ENCODE measurements around the gene NEDD9. TPM values are rescaled to one million over a fixed set of nuclear protein-coding genes. Genes with fewer than 3 reads are reported as not detected.

The NEDD9 gene
- polyA plus RNA-seq, 3 donors = 18.2 to 35.9 (median 33.0) TPM

- Histone ChIP-seq H3K79me2 (ENCODE audit: insufficient read depth, low read length) (no peaks in the 10 kb centered on the region), H2AFZ (ENCODE audit: insufficient read depth, low read depth, low read length, poor library complexity, severe bottlenecking) (no peak overlapping the region), H3K9ac (ENCODE audit: insufficient read depth, low read length, poor library complexity, severe bottlenecking) (no peak overlapping the region), H3K4me3 (replicated peaks in 1 of 3; ENCODE audit: low read depth in 2 of 3, low read length in 3 of 3) (no peak overlapping the region), H3K27ac (ENCODE audit: low read depth in 1 of 2, low read length in 2 of 2) (no peak overlapping the region), H3K9me3 (replicated peaks in 1 of 2; ENCODE audit: control insufficient read depth in 1 of 2, insufficient read depth in 1 of 2, low read length in 2 of 2) (no peaks in the 10 kb centered on the region), H3K4me1 (ENCODE audit: control insufficient read depth in 1 of 2, insufficient read depth in 2 of 2, low read length in 2 of 2) (peaks cover 3 to 6% of the 10 kb centered on the region in 2 donors), H3K27me3 (ENCODE audit: control insufficient read depth in 2 of 2, insufficient read depth in 2 of 2, low read length in 2 of 2) (no peaks in the 10 kb centered on the region), H4K20me1 (ENCODE audit: insufficient read depth, low read length) (no peaks in the 10 kb centered on the region), H3K4me2 (replicated peaks; ENCODE audit: extremely low read depth, low read length, poor library complexity, severe bottlenecking) (no peak overlapping the region), H3K36me3 (replicated peaks in 1 of 2; ENCODE audit: control insufficient read depth in 1 of 2, insufficient read depth in 2 of 2, low read length in 2 of 2) (no peaks in the 10 kb centered on the region)
- intact Hi-C loops (cut with micrococcal nuclease) = no loop called here
- Mint-ChIP-seq H3K9me3 (peaks cover 0 to 3% (median 0%) of the 10 kb centered on the region in 7 donors), H3K27me3 (ENCODE audit: low read depth in 3 of 3) (peaks cover 0 to 6% (median 0%) of the 10 kb centered on the region in 3 donors), H3K4me3 (no peak overlapping the region), H3K4me1 (peaks cover 11% of the 10 kb centered on the region), H3K27ac (no peak overlapping the region), H3K36me3 (no peaks in the 10 kb centered on the region)
- no peak for DNase-seq
- no peak for TF ChIP-seq CTCF (IDR thresholded peaks at IDR 0.05)
- 98% methylated on average over 5 of the region's 7 CpGs for WGBS (ENCODE audit: insufficient coverage)
Observed at GRCh38 chr6:11168091-11168635, 64.3 kb downstream of the NEDD9 start.

GRCh38 chr6:11166948-11167347, 65.5 kb downstream of the NEDD9 start:
- no peak overlapping the region for H2AFZ ChIP-seq (ENCODE audit: insufficient read depth, low read depth, low read length, poor library complexity, severe bottlenecking)
- H3K4me1 Mint-ChIP-seq = no peaks in the 10 kb centered on the region
- intact Hi-C loops (cut with micrococcal nuclease) = no loop called here
- H3K27ac ChIP-seq (ENCODE audit: low read depth in 1 of 2, low read length in 2 of 2) = no peak overlapping the region
- H3K36me3 Mint-ChIP-seq = no peaks in the 10 kb centered on the region
- no peaks in the 10 kb centered on the region for H3K36me3 ChIP-seq (replicated peaks in 1 of 2; ENCODE audit: control insufficient read depth in 1 of 2, insufficient read depth in 2 of 2, low read length in 2 of 2)
- TF ChIP-seq CTCF (IDR thresholded peaks at IDR 0.05) = no peak
- H3K9ac ChIP-seq (ENCODE audit: insufficient read depth, low read length, poor library complexity, severe bottlenecking) = no peak overlapping the region
- no peak overlapping the region for H3K4me3 ChIP-seq (replicated peaks in 1 of 3; ENCODE audit: low read depth in 2 of 3, low read length in 3 of 3)
- no peaks in the 10 kb centered on the region for H3K4me1 ChIP-seq (ENCODE audit: control insufficient read depth in 1 of 2, insufficient read depth in 2 of 2, low read length in 2 of 2)
- no peak for DNase-seq
- no peaks in the 10 kb centered on the region for H3K27me3 ChIP-seq (ENCODE audit: control insufficient read depth in 2 of 2, insufficient read depth in 2 of 2, low read length in 2 of 2)
- H4K20me1 ChIP-seq (ENCODE audit: insufficient read depth, low read length) = no peaks in the 10 kb centered on the region
- WGBS (ENCODE audit: insufficient coverage) = no CpG with 5 or more reads among the region's 4 CpGs
- peaks cover 0 to 4% (median 0%) of the 10 kb centered on the region in 3 donors for H3K27me3 Mint-ChIP-seq (ENCODE audit: low read depth in 3 of 3)
- H3K9me3 Mint-ChIP-seq = peaks cover 0 to 3% (median 0%) of the 10 kb centered on the region in 7 donors
- no peak overlapping the region for H3K27ac Mint-ChIP-seq
- H3K9me3 ChIP-seq (replicated peaks in 1 of 2; ENCODE audit: control insufficient read depth in 1 of 2, insufficient read depth in 1 of 2, low read length in 2 of 2) = no peaks in the 10 kb centered on the region
- H3K79me2 ChIP-seq (ENCODE audit: insufficient read depth, low read length) = no peaks in the 10 kb centered on the region
- no peak overlapping the region for H3K4me3 Mint-ChIP-seq
- H3K4me2 ChIP-seq (replicated peaks; ENCODE audit: extremely low read depth, low read length, poor library complexity, severe bottlenecking) = no peak overlapping the region

Data from CD14-positive monocyte (primary cell).